Measurements from ENCODE around the gene CCND3. TPM values are rescaled to one million over a fixed set of nuclear protein-coding genes. Genes with fewer than 3 reads are reported as not detected.

The CCND3 gene
- total and polyA plus RNA-seq, 2 of the 13 experiments (the other 11 are each of a cell fraction or from before 2014, with no cell fraction given), result 4.3 to 7.2 TPM

GRCh38 chr6:41941280-41942066 is at the start of gene CCND3 (continued):
- TF ChIP-seq ZNF770 (CRISPR knock-in tag; IDR thresholded peaks at IDR 0.05) (no peak), CBFB (CRISPR knock-in tag; IDR thresholded peaks at IDR 0.05) (no peak), ZNF878 (CRISPR knock-in tag; IDR thresholded peaks at IDR 0.05) (no peak), ZNF17 (CRISPR knock-in tag; IDR thresholded peaks at IDR 0.05) (no peak), ZNF781 (CRISPR knock-in tag; IDR thresholded peaks at IDR 0.05; ENCODE audit: borderline replicate concordance, not compliant biosample characterization) (no peak), ZBTB21 (CRISPR knock-in tag; IDR thresholded peaks at IDR 0.05) (no peak), ZIK1 (CRISPR knock-in tag; IDR thresholded peaks at IDR 0.05; ENCODE audit: borderline replicate concordance, low read depth) (0 out of 2 replicates have a peak, but pooled peaks have one; percentile 65), THAP9 (CRISPR knock-in tag; IDR thresholded peaks at IDR 0.05; ENCODE audit: borderline replicate concordance) (no peak; the same call in 1 of the 2 replicates), PATZ1 (CRISPR knock-in tag; IDR thresholded peaks at IDR 0.05) (peak; percentile 38), SATB2 (CRISPR knock-in tag; IDR thresholded peaks at IDR 0.05) (no peak), ZFP62 (CRISPR knock-in tag; IDR thresholded peaks at IDR 0.05) (no peak), ATRX (CRISPR knock-in tag; IDR thresholded peaks at IDR 0.05; ENCODE audit: borderline replicate concordance) (no peak), SP5 (CRISPR knock-in tag; IDR thresholded peaks at IDR 0.05; ENCODE audit: borderline replicate concordance, low read depth) (peak; percentile 89), SIX1 (CRISPR knock-in tag; IDR thresholded peaks at IDR 0.05; ENCODE audit: borderline replicate concordance) (no peak), TBL1XR1 (IDR thresholded peaks at IDR 0.05; ENCODE audit: borderline replicate concordance, low read length, partially characterized antibody) (no peak), ZNF740 (CRISPR knock-in tag; IDR thresholded peaks at IDR 0.05) (0 out of 2 replicates have a peak, but pooled peaks have one; percentile 50), CREB3 (CRISPR knock-in tag; IDR thresholded peaks at IDR 0.05) (no peak), TMF1 (CRISPR knock-in tag; IDR thresholded peaks at IDR 0.05; ENCODE audit: low read depth) (peak; percentile 68; the same call in 1 of the 2 replicates), ZGPAT (CRISPR knock-in tag; IDR thresholded peaks at IDR 0.05) (peak; percentile 42)
